HG02642 (cell line): ENCODE results near the gene GZF1.

Source experiments
- ATAC-seq: cut with Tn5 transposase; IDR thresholded peaks from one replicate; pipeline ENCODE4 v1.9.1; 2021; ENCODE audit warnings: mild to moderate bottlenecking; ENCODE audit not compliant: unreplicated experiment, poor library complexity

GZF1 gene

GRCh38 chr20:23368316-23369071 is 6.5 kb downstream of the GZF1 start:
- no peak for ATAC-seq

- no peak for ATAC-seq
Measured at GRCh38 chr20:23369072-23369823, 7.3 kb downstream of the GZF1 start.

DNA sequence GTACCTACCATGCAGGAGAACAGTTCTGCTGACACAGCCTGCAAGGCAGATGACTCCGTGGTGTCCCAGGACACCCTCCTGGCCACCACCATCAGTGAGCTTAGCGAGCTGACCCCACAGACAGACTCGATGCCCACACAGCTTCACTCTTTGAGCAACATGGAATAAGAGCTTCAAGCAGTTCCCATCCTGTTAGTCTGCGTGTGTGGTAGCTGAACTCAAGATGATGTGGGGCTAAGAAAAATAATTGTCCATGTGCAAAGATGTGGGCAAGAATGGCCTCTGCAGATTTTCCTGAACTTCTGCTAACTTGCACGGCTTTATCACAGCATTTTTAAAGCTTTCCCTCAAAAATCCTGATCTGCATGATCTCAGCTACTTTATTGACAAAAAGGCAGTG is 8.3 kb downstream of the GZF1 start:
- no peak for ATAC-seq

DNA sequence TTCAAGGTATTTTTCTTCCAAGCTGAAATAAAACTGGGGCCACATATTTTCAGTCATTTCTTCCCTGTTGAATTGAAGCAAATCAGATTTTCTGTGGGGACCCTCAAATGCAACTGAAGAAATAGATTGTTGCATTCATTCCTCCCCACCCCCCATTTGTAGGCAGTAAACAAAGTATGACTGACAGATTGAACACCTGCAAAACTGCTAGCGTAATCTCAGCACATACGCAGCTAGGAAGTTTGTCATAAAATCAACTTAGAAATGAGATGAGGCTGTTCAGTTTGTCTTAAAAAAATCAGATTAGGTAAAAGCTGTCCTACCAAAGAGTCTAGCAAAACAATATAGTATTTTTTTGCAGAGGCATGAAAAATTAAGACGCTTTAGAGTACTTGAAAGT is 8.9 kb downstream of the GZF1 start:
- ATAC-seq: no peak

GRCh38 chr20:23371496-23371895 is 9.5 kb downstream of the GZF1 start:
- ATAC-seq: no peak

DNA sequence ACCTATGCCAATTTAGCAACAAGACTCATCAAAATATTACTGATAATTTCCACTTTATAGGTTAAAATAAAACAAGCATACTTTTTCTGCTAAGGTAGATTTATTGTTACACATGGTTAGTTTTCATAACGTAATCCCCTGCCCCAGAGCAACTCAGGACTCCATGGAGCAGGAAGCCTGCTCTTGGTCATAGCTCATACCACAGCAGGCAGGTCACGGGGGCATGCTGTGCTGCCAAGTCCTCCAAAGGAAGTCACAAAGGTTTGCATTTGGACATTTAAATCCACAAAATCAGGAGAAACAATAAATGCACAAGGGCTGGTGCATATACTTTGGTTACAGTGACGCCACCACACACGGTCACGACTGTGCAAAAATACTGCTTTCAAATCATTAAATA is 12.5 kb downstream of the GZF1 start:
- ATAC-seq: no peak

DNA sequence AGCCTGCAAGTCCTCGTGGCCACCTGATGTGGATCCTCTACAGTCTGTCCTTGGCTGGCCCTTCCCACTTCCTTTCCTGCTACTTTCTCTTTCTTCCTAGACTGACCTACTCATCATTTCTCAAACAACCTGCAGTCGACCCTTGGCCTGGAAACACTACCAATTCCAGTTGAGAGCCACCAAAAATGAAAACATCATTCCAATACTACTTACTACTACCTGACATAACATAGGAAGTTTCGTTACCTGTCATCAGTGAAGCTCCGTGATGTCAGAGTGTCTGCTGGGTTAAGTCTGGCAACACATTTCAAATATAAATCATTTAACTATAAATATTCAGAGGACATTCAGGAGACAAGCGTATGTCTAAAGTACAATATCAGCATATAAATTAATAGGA is 13.8 kb downstream of the GZF1 start:
- ATAC-seq: no peak

DNA sequence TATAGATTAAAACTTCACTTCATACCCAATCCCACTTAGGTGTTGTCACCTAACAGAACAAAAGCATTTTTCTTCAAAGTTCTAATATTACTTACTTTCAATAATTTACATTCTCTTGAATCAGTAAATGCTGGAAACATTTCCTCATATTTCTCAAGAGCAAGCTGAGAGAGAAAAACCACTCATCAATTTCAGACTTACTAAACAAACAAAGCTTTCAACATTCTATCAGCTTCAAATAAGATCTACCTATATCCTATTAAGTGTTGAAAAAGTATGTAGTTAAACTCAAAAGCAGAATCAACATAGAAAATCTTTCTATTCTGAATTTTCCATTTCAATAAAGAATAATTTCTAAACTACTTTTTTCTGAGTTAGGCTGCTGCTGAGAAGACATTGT is 17.8 kb downstream of the GZF1 start:
- ATAC-seq: no peak

DNA sequence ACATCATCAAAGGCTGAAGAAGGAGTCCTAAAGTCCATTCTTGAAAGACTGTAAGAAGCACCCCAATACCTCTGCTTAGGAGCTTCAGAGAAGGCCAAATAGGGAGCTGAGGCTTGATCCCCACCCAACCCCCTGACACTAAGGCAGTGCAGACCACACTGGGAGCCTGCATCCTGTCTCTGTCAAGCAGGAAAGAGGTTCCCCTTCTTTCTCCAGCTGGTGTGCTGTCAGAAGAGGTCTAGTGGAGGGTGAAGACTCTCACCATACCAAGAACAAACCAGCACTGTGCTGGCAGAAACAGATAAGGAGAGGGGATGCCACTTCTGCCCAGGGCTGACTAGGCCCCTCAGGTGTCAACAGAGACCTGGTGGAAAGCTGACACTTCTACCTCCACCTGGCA is 19.9 kb downstream of the GZF1 start:
- ATAC-seq: no peak

- ATAC-seq: no peak
Measured at GRCh38 chr20:23386304-23387117, 24.5 kb downstream of the GZF1 start.

- no peak for ATAC-seq
Measured at GRCh38 chr20:23387118-23387443, 25.1 kb downstream of the GZF1 start.

DNA sequence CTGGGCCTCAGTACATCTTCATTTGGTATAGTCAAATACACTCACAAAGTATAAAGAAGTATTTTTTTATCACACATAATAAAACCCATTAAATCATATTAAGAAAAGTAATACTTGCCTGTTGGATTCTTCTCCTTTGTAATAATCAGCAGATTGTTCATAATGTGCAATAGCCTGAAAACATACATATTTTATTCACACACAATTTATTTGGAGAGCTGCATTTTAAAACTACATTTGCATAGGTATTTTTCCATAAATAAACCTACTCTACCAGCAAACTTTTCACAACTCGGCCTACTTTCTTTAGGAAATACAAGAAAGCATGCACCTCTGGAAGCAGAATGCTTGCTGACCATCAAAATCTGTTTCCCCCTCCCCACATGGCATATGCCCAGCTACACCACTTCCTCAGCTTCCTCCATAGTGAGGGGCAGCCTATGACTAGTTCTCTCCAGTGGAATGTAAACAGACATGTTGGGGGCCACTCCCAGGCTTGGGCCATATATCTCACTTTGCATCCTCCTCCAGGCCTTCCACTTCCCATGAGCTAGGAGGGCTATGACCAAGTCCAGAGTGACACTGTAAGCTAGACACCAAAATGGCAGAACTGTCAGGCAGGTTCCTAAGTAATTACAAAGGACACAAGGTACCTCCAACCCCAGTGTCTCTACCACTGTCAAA is 28.3 kb downstream of the GZF1 start:
- ATAC-seq: no peak

DNA sequence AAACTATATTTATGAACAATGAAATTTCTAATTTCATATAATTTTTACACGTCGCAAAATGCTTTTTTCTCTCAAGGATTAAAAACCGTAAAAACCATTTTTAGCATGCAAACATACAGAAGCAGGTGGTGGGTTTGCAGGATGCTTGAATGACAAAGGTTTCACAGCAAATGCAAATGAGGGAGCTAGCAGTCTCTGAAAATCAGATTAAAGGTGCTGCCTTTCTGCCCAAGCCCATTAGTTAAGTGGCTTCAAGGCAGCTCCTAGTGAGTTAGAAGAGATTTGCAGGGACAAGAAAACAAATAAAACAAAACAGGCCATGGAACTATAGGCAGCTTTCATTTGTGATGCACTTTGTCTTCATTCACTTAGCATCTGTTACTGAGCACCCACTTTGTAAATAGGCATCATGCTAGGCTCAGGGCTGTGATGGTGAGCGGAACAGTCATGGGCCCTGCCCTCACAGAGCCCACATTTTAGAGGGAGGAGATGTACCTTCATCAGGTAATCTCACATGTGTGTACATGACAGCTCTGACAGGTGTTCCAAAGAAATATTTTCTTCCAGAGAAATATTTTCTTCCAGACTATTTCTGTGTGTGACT is 29.8 kb downstream of the GZF1 start:
- ATAC-seq: no peak

- no peak for ATAC-seq
Measured at GRCh38 chr20:23393996-23394775, 32.2 kb downstream of the GZF1 start.

- no peak for ATAC-seq
Measured at GRCh38 chr20:23396950-23397627, 35.1 kb downstream of the GZF1 start.

DNA sequence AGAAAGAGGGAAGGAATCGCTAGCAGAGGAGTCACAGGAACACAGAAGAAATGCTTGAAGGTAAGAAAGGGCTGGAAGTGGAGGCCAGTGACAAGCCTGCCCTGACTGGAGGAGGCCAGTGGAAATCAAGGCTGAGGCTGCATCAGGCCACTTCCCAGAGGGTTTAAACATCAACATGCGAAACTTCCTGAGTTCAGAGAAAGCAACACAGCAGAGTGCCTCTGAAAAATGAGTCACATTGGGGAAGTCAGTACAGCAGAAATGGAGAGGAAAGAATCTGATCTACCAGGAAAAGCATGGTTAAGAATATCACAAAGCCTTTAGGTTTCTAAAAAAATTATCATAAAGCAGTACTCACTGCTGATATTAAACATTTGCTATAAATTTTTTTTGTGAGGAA is 36.0 kb downstream of the GZF1 start:
- no peak for ATAC-seq

DNA sequence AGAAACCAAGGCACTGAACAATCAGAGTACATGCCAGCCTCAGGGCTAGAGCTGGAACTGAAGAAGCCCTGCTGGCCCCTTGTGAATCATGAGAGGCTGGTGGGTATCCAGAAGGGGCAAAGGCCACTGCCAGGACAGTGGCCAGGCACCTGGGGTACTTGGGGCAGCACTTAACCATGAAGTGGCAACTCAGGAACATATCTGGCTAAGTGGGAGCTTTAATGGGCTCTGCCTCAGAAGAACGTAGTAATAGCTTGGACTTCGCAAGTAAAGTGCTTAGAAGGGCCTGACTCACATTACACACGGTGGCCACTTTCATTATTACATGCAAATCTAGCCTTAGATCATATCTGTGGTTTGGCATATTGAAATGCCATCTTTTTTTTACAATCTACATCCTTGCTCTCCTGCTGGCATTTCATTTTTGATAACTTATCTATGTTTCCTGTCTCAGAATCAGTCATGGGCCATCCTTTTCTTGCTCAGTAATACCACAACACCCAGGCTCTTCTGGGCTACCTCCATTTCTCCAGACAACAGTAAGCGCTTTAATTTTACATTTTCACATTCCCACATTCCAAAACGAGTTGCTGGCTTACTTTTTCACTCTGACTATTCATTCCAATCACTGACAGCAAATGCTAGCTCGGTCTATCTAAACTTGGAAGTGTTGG is 37.7 kb downstream of the GZF1 start:
- ATAC-seq: peak; percentile 52

- no peak for ATAC-seq
Measured at GRCh38 chr20:23401051-23401450, 39.1 kb downstream of the GZF1 start.
